Endothelial cell of umbilical vein (primary cell): ENCODE results near the gene CLEC7A. TPM values are rescaled to one million over a fixed set of nuclear protein-coding genes. Genes with fewer than 3 reads are reported as not detected.

Experiments used
- BruUV-seq: library from RNA; stranded (reverse); fragments of 400-500 nt; replicated peaks from 2 replicates; lab custom pipeline; 2021; lab: Mats Ljungman, UMichigan
- CTCF ChIA-PET: fragments of 300-600, 350-600 bp; sonication (Branson Sonifier 250); formaldehyde crosslinking; loops from one replicate; lab custom pipeline; 2021; ENCODE audit warnings: antibody characterized with exemption, inconsistent platforms; lab: Charles Lee
- POLR2A ChIA-PET: fragments of 300-600, 350-600 bp; sonication (Branson Sonifier 250); formaldehyde crosslinking; loops from one replicate; lab custom pipeline; 2021; ENCODE audit warnings: antibody characterized with exemption, inconsistent platforms; lab: Charles Lee
- DNase-seq: peaks from one replicate; pipeline ENCODE4 v3.0.0-alpha.2; 2011; ENCODE audit warnings: low read depth, low spot score
- FAIRE-seq: peaks from 2 replicates; lab custom pipeline; 2011; peaks lifted over from hg19 to GRCh38; lab: Jason Lieb, UNC
- H2AFZ ChIP-seq: 2 replicates; pipeline ENCODE4 v1.6.0; 2012; ENCODE audit warnings: low read depth, low read length, control low read depth, inconsistent platforms
- H3K27ac ChIP-seq: 2 replicates; pipeline ENCODE4 v1.5.1; 2011; ENCODE audit warnings: low read depth, mild to moderate bottlenecking, control low read depth, low read length, moderate library complexity; ENCODE audit not compliant: insufficient read depth
- H3K27me3 ChIP-seq, 2 experiments: 2 replicates each; pipeline versions ENCODE4 v1.6.0 to v1.6.1; 2011; ENCODE audit warnings: low read length in 2 of 2, mixed read lengths in 1 of 2; ENCODE audit not compliant: control insufficient read depth in 2 of 2, insufficient read depth in 2 of 2
- H3K36me3 ChIP-seq, 2 experiments: 2 replicates in 1 of 2; 3 replicates in 1 of 2; pipeline ENCODE4 v1.5.1; 2011; ENCODE audit warnings: low read length in 2 of 2, mild to moderate bottlenecking in 1 of 2, moderate library complexity in 1 of 2; ENCODE audit not compliant: control insufficient read depth in 2 of 2, insufficient read depth in 2 of 2; ENCODE audit errors: extremely low read depth in 1 of 2
- H3K4me1 ChIP-seq: 3 replicates; pipeline ENCODE4 v1.5.1; 2011; ENCODE audit warnings: mild to moderate bottlenecking, low read length; ENCODE audit not compliant: control insufficient read depth, insufficient read depth; ENCODE audit errors: extremely low read depth
- H3K4me2 ChIP-seq: 2 replicates; pipeline ENCODE4 v1.6.1; 2011; ENCODE audit warnings: low read length, control low read depth, mixed read lengths; ENCODE audit not compliant: insufficient read depth
- H3K4me3 ChIP-seq, 3 experiments: fragments of 200-600 bp in 1 of 3; sonication (generic), shearing (Covaris generic) in 1 of 3; replicated peaks in 1 of 3; 2 replicates each; pipeline ENCODE4 v1.5.1; 2011 to 2016; ENCODE audit warnings: control low read depth in 3 of 3, low read length in 3 of 3, mild to moderate bottlenecking in 2 of 3, inconsistent platforms in 1 of 3, low read depth in 1 of 3, moderate library complexity in 1 of 3; ENCODE audit not compliant: insufficient read depth in 1 of 3
- H3K79me2 ChIP-seq: 2 replicates; pipeline ENCODE4 v1.6.0; 2012; ENCODE audit warnings: low read length, inconsistent platforms; ENCODE audit not compliant: control insufficient read depth, insufficient read depth
- H3K9ac ChIP-seq: replicated peaks from 2 replicates; pipeline ENCODE3; 2011; ENCODE audit warnings: low read length, control low read depth; ENCODE audit not compliant: insufficient read depth; ENCODE audit errors: extremely low read depth
- H3K9me1 ChIP-seq: replicated peaks from 3 replicates; pipeline ENCODE4 v1.6.0; 2011; ENCODE audit warnings: mild to moderate bottlenecking, low read length; ENCODE audit not compliant: control insufficient read depth, insufficient read depth; ENCODE audit errors: extremely low read depth
- H3K9me3 ChIP-seq: replicated peaks from 2 replicates; pipeline ENCODE4 v1.5.1; 2012; ENCODE audit warnings: low read length, inconsistent platforms; ENCODE audit not compliant: control insufficient read depth, insufficient read depth
- H4K20me1 ChIP-seq: replicated peaks from 2 replicates; pipeline ENCODE3; 2011; ENCODE audit warnings: mild to moderate bottlenecking, low read length; ENCODE audit not compliant: control insufficient read depth, insufficient read depth; ENCODE audit errors: extremely low read depth
- FOS ChIP-seq: IDR thresholded peaks from 2 replicates; pipeline ENCODE4 v1.6.1; 2011; ENCODE audit warnings: mild to moderate bottlenecking, low read length, moderate library complexity, borderline replicate concordance; ENCODE audit not compliant: insufficient read depth
- GATA2 ChIP-seq: IDR thresholded peaks from 2 replicates; pipeline ENCODE4 v1.7.0; 2011; ENCODE audit warnings: low read depth, mild to moderate bottlenecking, moderate library complexity, mixed read lengths, low read length; ENCODE audit not compliant: insufficient read length, insufficient read depth
- MYC ChIP-seq: IDR thresholded peaks from one replicate; pipeline ENCODE4 v1.6.1; 2011; ENCODE audit warnings: mild to moderate bottlenecking, low read depth, low read length
- POLR2AphosphoS5 ChIP-seq: IDR thresholded peaks from 2 replicates; pipeline ENCODE4 v1.6.1; 2012; ENCODE audit warnings: low read depth, mild to moderate bottlenecking, control low read depth, low read length, moderate library complexity; ENCODE audit not compliant: insufficient read depth
- dilution Hi-C: fragments of 300-500 bp; cut with MboI; formaldehyde crosslinking; loops from one replicate; pipeline ENCODE4 v1.15.0; 2019; ENCODE audit warnings: low sequenced_read_pairs; ENCODE audit not compliant: extremely low pct_ligation_motif_present
- intact Hi-C: fragments of 100-400 bp; cut with micrococcal nuclease; formaldehyde crosslinking; loops from one replicate; pipeline ENCODE4 v1.10.0; 2022
- polyA plus RNA-seq, 4 experiments: library from polyadenylated mRNA; depleted of rRNA in 3 of 4; stranded (reverse) in 3 of 4; unstranded in 1 of 4; fragments of >200 nt; gene quantifications; 2 replicates each; pipeline versions ENCODE4 v1.2.1 to v1.2.3, GENCODE V29; 2011 to 2012; ENCODE audit warnings: missing spikeins in 1 of 4
- total RNA-seq: library from RNA; stranded (reverse); gene quantifications from 2 replicates; pipeline ENCODE4 v1.2.3, GENCODE V29; 2021
- TF ChIP-seq, protein P1 (sequence below), 2 donors: IDR thresholded peaks; 1 replicate in 1 of 2; 2 replicates in 1 of 2; pipeline ENCODE4 v1.5.1; 2011; ENCODE audit warnings: low read length in 2 of 2, mild to moderate bottlenecking in 2 of 2, moderate library complexity in 2 of 2, control low read depth in 1 of 2, inconsistent platforms in 1 of 2, low read depth in 1 of 2; ENCODE audit not compliant: insufficient read depth in 1 of 2; ENCODE audit errors: extremely low read depth in 1 of 2
- TF ChIP-seq, protein P2 (sequence below): IDR thresholded peaks from 2 replicates; pipeline ENCODE4 v1.6.1; 2011; ENCODE audit not compliant: insufficient read depth, insufficient read length

CLEC7A gene
- total and polyA plus RNA-seq, 2 donors (not counting 3 experiments of a cell fraction or from before 2014, with no cell fraction given), result not detected

DNA sequence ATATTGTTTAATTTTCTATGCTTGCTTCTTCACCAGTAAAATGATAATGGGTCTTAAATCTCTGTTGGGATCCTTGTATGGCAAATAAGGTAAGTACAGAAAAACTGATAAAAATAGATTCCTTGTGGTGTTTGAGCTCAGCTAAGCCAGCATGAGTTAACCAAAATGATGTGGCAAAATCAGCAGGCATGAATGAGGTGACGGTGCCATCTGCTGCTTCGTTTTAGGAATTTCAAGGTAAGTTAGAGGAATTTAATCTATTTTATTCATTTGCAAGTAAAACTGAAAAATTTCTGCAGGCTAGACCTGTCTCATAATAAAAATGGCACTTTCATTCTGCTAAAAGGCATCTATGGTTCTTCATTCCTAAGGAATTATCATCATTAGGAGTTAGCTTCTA lies 10.0 kb upstream of the CLEC7A start:
- no peak overlapping the region for H3K9ac ChIP-seq
- H2AFZ ChIP-seq, result no peak overlapping the region
- H3K79me2 ChIP-seq, result no peaks in the 10 kb centered on the region
- H3K4me3 ChIP-seq, result no peak overlapping the region
- no peaks in the 10 kb centered on the region for H3K36me3 ChIP-seq
- CTCF ChIA-PET, result interaction anchor here (0.7 to 5.9 kb wide), 25 partner anchors 10 to 422 kb away, joined by 3 to 94 read pairs (median 7); partner anchors contain the start of genes CLEC12B, CLEC1A, CLEC7A and CLEC9A
- H3K27ac ChIP-seq, result no peak overlapping the region
- H3K9me3 ChIP-seq, result no peaks in the 10 kb centered on the region
- H4K20me1 ChIP-seq, result no peaks in the 10 kb centered on the region
- dilution Hi-C loops, result no loop called here
- no TSS peak for BruUV-seq
- DNase-seq (peak; percentile 84), FAIRE-seq (peak; percentile 62)
- H3K4me2 ChIP-seq, result no peak overlapping the region
- no peaks in the 10 kb centered on the region for H3K4me1 ChIP-seq
- intact Hi-C loops, result loop anchor here (1.0 to 2.0 kb wide), 7 partner anchors 41 to 390 kb away; partner anchors contain the start of genes CLEC12B and CLEC1A
- H3K9me1 ChIP-seq, result no peaks in the 10 kb centered on the region
- no peaks in the 10 kb centered on the region for H3K27me3 ChIP-seq
- TF ChIP-seq MYC (no peak), POLR2AphosphoS5 (no peak), GATA2 (no peak), FOS (no peak)
- TF ChIP-seq, protein P1, sequence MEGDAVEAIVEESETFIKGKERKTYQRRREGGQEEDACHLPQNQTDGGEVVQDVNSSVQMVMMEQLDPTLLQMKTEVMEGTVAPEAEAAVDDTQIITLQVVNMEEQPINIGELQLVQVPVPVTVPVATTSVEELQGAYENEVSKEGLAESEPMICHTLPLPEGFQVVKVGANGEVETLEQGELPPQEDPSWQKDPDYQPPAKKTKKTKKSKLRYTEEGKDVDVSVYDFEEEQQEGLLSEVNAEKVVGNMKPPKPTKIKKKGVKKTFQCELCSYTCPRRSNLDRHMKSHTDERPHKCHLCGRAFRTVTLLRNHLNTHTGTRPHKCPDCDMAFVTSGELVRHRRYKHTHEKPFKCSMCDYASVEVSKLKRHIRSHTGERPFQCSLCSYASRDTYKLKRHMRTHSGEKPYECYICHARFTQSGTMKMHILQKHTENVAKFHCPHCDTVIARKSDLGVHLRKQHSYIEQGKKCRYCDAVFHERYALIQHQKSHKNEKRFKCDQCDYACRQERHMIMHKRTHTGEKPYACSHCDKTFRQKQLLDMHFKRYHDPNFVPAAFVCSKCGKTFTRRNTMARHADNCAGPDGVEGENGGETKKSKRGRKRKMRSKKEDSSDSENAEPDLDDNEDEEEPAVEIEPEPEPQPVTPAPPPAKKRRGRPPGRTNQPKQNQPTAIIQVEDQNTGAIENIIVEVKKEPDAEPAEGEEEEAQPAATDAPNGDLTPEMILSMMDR (IDR thresholded peaks at IDR 0.05; ENCODE audit: extremely low read depth in 1 of 2, insufficient read depth in 1 of 2, low read depth in 1 of 2, low read length in 2 of 2), result peak; percentile 39 to 40
- TF ChIP-seq, protein P2, sequence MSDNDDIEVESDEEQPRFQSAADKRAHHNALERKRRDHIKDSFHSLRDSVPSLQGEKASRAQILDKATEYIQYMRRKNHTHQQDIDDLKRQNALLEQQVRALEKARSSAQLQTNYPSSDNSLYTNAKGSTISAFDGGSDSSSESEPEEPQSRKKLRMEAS, result no peak
- POLR2A ChIA-PET, result interaction anchor here (0.6 kb wide), 1 partner anchor 71 kb away, joined by 3 read pairs; no protein-coding TSS in a partner anchor
